Muscle of arm (tissue), 12 donors: Measurements from ENCODE around the gene PKN2. TPM values are rescaled to one million over a fixed set of nuclear protein-coding genes. Genes with fewer than 3 reads are reported as not detected.

Experiments used
- DNase-seq: peaks from one replicate; pipeline ENCODE4 v3.0.0-alpha.2; 2013
- polyA plus RNA-seq, 12 donors: library from polyadenylated mRNA; unstranded; fragments of 120-200 nt; gene quantifications; one replicate each; pipeline ENCODE4 v1.2.1, GENCODE V29; 2013; ENCODE audit not compliant: insufficient read length in 12 of 12

The PKN2 gene
- polyA plus RNA-seq, 12 donors = 29.0 to 65.5 (median 41.5) TPM; not detected in 1

DNA sequence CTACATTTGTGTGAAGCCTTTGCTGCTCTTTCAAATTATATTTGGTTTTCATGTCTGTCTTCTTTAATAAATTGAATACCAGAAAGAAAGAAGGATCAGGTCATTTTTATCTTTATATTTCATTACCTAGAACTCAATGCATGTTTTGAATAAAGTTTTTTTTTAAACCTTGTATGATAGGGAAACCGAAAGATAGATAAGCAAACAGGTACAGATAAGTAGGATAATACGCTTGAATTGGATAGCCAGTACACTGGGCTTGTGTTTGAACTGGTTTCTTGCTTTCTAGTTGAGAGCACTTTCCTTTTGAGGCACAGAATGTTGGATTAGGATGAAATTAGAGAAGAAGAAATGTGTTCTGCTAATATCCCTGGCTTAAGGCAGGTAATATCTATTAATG is 46.9 kb downstream of the PKN2 start:
- no peak for DNase-seq

DNA sequence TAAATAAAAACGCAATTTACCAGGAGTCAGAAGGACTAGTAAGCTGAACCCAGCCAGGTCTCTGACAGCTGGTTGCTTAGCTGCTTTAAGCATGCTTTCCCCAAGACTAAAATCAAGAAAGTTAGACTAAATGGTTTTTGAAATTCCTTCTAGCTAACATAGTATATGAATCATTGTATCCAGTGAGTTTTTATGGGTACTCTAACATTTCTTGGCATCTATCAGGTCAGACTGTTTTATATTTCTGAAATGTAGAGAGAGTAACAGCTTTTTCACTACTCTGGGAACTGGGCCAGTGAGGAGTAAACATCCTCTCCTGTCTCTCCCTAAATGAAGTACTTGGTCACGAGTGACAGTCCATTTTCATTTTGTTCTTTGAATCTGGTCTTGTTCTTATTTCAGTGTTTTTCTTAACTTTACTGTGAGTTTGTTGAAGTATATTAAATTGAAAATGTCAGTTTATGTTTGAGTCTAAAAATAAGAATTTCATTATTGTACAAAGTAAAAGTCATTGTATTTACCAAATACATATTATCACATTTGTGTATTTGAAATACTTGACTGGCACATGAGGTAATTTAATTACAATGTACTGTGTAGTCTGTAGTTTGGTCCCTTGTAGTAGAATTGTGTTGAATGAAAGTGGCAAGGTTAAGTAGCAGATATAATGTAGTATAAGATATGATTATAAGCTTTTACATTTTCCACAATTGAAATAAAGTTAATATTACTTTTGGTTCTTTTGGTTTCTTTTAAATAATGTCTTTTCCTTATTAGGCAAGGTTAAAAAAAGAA is 47.6 kb downstream of the PKN2 start:
- DNase-seq = peak; percentile 65

DNA sequence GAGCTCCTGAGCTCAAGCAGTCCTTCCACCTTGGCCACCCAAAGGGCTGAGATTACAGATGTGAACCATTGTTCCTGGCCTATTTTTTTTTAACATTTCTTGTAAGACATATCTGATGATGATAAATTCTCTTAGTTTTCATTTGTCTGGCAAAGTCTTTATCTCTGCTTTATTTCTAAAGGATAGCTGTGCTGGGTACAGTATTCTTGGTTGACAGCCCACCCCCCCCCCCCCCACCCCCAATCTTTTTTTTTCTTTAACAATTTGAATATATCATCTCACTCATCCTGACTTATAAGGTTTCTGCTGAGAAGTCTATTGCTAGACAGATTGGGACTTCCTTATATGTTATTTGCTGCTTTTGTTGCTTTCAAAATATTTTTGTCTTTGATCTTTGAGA is 51.3 kb downstream of the PKN2 start:
- no peak for DNase-seq

DNA sequence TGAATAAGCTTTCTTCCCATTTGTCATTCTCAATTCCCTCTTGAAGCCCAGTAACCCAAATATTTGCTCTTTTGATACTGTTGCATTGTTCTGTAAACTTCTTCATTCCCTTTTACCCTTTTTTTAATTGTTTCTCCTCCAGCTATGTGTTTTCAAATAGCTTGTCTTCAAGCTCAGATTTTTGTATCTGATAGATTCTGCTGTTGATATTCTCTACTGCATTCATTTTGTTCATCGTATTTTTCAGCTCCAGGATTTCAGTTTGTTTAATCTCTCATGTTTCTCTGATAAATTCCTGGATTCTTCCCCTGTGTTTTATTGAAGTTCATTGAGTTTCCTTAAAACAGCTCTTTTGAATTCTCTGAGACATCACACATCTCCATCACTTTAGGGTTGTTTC is 51.8 kb downstream of the PKN2 start:
- DNase-seq = no peak

DNA sequence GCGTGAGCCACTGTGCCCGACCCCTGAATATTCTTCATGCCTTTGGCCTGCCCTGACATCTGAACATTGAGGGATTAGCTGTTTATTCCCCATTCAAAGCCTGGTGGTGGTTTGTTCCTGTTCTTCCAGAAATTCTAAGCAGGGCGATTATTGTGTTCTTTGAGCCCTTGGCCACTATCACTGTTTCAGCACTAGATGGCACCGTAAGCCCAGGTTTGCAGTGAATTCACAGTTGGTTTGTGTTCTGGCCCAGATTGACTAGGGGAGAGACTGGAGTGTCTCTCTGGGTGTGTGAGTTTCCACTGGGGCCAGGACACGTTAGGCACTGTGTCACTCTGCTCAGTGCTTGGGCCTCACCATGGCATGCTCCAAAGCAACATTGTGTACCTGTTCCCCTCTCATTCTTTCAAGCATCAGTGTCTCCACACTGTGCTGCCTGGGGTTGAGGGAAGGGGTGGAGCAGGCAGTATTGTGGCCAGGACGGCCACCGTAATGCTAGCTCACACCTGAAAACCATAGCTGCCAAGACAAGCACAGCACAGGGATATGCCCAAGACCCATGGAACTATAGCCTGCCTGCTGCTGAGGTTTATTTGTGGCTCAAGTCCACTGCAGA is 52.7 kb downstream of the PKN2 start:
- no peak for DNase-seq

DNA sequence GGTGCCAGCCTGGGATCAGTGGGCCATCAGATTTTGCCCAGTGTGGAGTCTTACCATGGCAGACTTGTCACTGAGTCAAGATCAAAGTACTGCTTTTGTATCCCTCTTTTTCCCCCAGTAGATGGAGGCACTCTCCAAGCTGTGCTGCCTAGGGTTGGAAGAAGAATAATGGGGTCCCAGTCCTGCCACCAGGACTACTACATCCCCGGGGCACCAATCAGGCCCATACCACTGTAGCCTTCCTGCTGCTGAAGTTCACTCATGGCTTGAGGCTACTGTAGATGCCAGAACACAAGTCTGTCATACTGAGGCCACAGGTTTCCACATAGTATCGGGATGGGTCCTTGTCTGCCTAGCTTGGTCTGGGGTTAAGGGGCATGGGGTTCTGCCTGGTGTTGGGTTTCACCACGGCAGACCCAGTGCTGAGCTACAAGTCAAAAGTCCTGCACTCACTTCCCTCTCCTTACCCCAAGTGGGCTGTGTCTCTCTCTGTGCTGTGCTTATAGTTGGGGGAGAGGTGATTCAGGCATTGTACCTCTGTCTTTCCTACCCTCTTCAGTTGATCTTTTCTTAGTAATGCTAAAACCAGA is 53.4 kb downstream of the PKN2 start:
- no peak for DNase-seq

DNA sequence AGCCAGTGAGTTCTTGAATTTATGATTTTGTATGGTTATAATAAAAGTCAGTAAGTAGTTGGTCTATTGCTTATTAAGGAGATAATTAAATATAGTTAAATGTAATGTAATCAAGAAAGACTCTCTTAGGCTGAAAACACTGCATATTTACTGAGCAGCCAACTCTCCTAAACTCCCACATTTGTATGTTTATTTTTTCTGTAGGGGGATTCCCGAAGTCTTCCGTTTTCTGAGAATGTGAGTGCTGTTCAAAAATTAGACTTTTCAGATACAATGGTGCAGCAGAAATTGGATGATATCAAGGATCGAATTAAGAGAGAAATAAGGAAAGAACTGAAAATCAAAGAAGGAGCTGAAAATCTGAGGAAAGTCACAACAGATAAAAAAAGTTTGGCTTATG is 56.7 kb downstream of the PKN2 start:
- no peak for DNase-seq

DNA sequence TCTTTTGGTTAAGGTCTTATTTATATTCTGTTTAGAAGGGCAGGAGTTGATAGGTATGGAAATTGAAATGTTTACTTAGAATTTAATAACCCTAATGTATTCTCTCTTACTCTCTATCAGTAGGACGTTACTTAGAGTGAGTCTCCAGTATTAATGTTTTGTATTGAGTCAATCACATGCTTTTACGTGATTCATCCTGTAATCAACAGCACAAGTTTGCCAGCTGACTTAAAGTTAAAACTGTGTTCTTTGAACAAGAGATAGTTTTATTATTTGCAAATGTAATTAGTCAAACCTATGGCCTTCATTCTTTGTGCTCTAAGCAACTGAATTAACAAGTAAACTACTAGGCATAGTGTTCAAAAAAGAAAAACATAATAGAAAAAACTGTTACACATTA is 57.3 kb downstream of the PKN2 start:
- no peak for DNase-seq

DNA sequence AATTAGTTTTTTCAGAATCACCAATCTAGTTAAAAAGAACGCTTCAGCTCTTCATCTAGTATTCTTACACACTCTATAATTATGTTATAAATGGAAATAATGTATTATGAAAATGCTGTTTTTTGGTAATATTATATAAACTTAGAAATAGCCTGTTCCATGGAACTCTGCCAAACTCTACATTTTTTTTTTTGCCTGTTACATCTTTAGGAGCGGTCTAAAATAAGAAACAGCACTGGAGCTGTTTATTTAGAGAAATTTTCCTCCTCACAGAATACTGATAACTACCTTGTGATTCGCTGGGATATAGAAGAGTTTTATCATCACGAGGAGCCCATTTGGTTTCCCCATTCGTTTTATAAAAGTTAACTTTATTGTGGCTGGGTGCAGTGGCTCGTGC is 58.5 kb downstream of the PKN2 start:
- DNase-seq = no peak

DNA sequence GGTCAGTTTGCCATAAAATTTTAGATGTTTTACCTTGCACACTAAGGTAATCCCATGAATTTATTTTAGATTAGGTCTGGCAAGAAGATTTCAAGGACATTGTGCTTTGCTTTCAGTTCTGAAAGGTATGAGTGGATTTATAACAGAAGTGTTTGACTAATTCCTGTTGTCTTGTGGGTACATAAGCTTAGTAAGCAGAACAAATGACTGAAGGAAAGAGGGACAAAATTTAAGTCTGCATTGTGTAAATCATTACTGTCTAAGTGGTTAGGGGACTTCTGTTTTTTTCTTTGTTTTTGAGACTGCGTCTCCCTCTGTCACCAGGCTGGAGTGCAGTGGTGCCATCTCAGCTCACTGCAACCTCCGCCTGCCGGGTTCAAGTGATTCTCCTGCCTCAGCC is 60.1 kb downstream of the PKN2 start:
- no peak for DNase-seq

DNA sequence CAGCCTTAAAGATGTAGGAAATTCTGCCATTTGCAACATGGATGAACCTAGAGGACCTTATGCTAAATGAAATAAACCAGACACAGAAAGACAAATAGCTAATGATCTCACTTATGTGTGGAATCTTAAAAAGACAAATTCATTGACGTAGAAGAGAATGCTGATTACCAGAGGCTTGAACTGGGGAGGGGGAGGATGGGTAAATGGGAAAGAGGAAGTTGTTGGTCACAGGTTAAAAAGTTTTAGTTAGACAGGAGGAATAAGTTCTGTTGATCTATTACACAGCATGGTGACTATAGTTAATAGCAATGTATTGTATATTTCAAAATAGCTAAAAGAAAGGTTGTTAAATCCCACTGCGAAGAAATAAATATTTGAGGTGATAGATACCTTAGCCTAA is 62.8 kb downstream of the PKN2 start:
- no peak for DNase-seq

DNA sequence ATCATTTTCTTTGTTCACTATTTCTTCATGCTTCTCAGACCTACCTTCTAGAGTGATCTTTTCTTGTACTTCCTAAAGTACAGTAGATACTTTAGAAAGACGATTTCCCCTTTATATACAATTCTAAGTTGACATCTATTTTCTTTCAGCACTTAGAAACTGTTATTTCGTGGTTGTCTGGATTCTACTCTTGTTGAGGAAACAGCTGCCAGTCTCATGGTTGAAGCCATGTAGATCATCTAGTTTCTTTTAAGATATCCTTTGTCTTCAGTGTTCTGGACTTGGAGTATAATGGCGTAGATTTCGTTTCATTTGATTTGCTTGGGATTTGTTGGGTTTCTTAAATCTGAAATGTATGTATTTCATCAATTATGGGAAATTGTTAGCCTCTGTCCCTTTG is 67.6 kb downstream of the PKN2 start:
- DNase-seq = no peak

DNA sequence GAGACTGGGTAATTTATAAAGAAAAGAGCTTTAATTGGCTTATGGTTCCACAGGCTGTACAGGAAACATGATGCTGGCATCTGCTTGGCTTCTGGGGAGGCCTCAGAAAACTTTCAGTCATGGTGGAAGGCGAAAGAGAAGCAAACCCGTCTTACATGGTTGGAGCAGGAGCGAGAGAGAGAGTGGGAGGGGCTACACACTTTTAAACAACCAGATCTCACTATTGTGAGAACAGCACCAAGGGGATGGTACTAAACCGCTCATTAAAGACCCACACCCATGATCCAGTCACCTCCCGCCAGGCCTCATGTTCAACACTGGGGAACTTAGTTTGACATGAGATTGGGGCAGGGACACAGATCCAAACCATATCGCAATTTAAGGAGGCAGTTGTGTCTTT is 69.4 kb downstream of the PKN2 start:
- DNase-seq = no peak

DNA sequence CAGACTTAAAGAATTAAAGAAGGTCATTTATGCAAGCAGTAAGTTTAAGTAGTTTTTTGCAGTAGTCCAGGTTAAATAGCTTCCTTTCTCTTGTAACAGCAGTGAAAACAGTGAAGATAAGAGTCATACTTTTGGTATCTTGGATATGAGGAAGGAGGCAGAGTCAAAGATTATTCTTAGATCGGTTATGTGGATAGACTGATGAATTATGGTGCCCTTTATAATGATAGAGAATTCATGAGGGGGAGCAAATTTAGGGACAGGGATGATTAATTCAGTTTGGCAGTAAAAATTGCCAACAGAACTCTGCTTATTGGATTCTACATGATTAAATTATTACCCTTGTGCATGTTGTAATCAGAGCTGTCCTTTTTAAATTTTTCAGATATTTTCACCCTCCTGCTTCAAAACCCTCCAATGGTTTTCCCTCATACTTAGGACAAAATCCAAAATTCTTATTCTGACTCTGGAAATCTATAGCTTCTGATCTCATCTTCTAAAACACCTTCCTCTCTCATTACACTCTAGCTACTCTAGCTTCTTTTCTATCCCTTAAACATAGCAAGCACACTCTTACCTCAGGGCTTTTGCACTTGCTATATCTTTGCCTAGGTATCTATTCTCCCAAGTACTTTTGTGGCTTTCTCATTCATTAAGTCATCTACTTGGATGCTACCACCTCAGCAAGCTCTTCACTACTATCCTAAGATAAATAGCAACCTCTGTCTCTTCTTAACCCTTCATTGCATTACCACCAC is 79.8 kb downstream of the PKN2 start:
- DNase-seq = no peak

DNA sequence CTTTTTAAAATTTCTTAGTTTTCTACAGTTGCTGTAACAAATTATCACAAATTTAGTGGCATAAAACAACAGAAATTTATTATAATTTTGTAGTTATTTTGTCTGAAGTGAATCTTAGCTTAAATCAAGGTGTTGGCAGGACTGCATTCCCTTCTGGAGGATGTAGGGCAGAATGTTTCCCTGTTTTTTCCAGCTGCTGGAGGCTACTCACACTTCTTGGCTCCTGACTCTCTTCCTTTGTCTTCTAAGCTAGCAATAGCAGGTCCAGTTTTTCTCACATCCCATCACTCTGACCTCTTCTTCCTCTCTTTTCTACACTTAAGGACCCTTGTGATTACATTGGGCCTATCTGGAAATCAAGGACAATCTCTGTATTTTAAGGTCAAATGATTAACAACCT is 84.1 kb downstream of the PKN2 start:
- DNase-seq = no peak

DNA sequence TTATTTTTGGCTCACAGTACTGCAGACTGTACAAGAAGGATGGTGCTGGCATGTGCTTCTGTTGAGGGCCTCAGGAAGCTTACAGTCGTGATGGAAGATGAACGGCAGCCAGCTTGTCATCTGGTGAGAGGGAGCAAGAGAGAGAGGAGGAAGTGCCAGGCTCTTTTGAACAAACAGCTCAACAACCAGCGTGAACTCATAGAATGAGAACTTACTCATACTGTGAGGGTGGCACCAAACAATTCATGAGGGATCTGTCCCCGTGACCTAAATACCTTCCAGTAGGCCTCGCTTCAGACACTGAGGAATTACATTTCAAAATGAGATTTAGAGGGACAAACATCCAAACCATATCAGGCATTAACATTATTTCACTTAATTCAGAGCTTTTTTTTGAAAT is 84.7 kb downstream of the PKN2 start:
- no peak for DNase-seq

DNA sequence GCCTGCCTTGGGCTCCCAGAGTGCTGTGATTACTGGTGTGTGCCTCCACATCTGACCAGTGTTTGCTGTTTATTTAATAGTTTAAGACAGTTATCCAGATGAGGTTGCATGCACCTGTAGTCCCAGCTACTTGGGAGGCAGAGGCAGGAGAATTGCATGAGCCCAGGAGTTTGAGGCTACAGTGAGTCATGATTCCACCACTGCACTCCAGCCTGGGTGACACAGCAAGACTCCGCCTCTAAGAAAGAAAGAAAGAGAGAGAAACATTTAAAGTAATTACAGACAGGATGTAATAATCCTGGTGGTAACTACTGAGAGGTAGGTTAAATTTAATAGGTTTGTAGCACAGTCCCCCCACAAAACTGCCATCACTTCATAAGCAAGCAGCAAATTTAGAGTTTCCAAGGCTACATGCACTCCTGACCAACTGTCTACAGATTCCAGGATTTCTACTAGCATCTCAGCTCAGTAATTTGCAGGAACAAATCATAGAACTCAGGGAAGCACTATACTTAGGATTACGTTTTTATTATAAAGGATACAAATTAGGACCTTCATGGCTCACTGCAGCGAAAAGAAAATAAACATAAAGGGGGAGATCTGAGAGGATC is 89.6 kb downstream of the PKN2 start:
- no peak for DNase-seq

DNA sequence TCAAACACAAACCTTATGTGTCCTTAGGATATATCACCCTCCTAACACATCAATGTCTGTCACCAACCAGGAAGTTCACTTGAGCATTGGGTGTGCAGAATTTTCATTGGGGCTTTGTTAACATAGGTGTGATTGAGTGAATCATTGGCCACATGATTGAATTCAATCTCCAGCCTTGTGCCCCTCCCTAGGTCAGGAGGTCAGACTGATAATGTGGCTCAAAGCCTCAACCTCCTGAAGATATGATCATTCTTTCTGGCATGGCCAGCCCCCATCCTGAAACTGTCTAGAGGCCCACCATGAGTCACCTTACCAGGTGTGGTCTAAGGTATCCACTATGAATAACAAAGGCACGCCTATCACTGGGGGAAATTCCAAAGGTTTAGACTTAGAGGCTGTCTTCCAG is 90.1 kb downstream of the PKN2 start:
- DNase-seq = no peak

DNA sequence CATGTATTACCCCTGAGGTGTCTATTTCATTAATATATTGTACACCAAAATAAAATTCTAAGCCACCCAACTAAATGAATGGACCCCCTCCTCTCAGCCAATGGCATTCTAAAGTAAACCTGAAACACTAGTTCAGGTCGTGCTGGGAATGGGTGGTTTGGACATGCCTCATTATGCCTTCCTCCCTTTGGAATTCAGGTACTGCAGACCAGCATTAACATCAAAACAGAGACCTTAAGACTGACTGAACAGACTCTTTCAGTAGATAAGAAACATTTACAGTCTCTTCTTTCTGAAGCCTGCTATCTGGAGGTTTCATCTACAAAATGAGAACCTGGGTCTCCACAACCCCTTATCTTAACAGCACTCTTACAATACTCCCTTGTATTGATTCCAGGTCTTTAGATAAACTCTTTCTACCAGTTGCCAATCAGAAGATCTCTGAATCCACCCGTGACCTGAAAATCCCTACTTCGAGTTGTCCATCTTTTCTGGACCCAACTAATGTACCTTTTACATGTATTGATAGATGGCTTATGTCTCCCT is 93.6 kb downstream of the PKN2 start:
- DNase-seq = no peak

DNA sequence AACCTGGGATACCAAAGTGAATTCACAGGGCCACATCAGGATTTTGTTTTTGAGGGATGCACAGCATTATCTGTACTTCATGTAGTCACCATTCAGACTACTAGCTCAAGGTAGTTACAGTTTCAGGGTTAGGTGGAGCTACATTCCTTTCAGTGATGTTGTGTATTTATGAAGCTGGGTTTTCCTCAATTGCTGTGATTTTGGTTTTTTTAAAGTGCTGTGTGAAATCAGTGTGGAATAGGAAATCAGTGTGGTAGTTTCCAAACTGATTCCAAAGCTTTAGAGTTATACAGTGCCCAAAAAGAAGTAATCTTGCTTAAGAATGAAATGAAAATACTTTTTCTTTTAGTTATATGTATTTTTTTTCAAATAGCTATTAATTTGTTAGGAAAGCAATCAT is 95.8 kb downstream of the PKN2 start:
- no peak for DNase-seq

DNA sequence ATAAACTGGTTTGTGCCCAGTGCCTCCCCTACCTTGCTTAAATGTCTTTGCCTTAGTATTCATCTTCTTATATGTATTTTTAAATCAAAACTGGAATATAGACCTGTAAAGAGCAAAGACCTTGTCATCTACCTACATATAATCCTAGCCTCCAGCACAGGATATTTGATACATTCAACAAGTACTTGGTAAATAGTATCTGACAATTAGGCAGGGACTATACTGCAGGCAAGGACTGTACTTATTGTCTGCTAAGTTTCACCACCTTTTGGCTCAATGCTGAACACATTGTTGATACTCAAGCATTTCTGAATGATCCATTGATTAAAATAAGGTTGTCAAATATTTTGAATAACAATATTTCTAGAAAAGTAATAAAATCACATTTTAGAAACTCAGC is 96.4 kb downstream of the PKN2 start:
- no peak for DNase-seq

DNA sequence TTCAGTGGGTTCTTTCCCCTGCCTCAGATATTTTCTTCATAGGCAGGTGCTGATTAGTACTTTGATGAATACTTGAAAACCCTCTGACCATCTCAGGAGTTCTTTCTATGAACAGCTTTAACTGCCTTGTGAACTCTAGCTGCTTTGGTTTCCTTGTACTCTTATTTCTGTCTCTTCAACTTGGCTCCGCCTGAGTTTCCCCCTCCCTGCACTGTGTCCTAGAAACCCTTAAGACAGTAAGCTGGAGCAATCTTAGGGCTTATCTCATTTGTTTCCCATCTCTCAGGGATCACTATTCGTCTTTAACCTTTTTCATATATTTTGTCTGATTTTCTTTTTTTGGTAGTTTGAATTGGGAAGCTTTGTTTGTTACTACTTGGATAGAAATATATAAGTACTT is 99.1 kb downstream of the PKN2 start:
- DNase-seq = no peak
